ENCODE results near the gene ERICH6B.
"Not testable (repeated sequence)": the region's sequence is repeated elsewhere in the genome, so short reads cannot be mapped to it uniquely, and the experiment has no call there.

ERICH6B gene
- 0 reads per million in 3 donors for total RNA-seq

- no peak within 1 kb of the TSS for H3K27ac ChIP-seq (ENCODE audit: insufficient read depth, low read length, poor library complexity, severe bottlenecking)
- DNase-seq: no peak
- H3K36me3 ChIP-seq (ENCODE audit: control insufficient read depth, insufficient read depth, low read length): no peaks in the 10 kb centered on the region
- peaks cover 5% of the 10 kb centered on the region for H3K27me3 ChIP-seq (replicated peaks; ENCODE audit: control insufficient read depth, insufficient read depth, low read length, poor library complexity, severe bottlenecking)
- H3K9me3 ChIP-seq (ENCODE audit: control insufficient read depth, low read length): no peaks in the 10 kb centered on the region
- no peak within 1 kb of the TSS for H3K4me3 ChIP-seq (ENCODE audit: insufficient read depth, low read depth, low read length, poor library complexity, severe bottlenecking)
- peaks cover 2% of the 10 kb centered on the region for H3K4me1 ChIP-seq (ENCODE audit: control insufficient read depth, insufficient read depth, low read length, poor library complexity, severe bottlenecking)
Observed at GRCh38 chr13:45615501-45616101, at the start of gene ERICH6B. Gene ERICH6B (minus strand): TSS chr13:45615739. CDS start chr13:45597005, 18,734 bp downstream.

- not testable (repeated sequence) for DNase-seq; H3K4me1 ChIP-seq (ENCODE audit: control insufficient read depth, insufficient read depth, low read length, poor library complexity, severe bottlenecking); H3K9me3 ChIP-seq (ENCODE audit: control insufficient read depth, low read length); H3K4me3 ChIP-seq (ENCODE audit: insufficient read depth, low read depth, low read length, poor library complexity, severe bottlenecking); H3K27me3 ChIP-seq (replicated peaks; ENCODE audit: control insufficient read depth, insufficient read depth, low read length, poor library complexity, severe bottlenecking); H3K36me3 ChIP-seq (ENCODE audit: control insufficient read depth, insufficient read depth, low read length); H3K27ac ChIP-seq (ENCODE audit: insufficient read depth, low read length, poor library complexity, severe bottlenecking)
Observed at GRCh38 chr13:45662903-45663302, 47.4 kb upstream of the ERICH6B start.

- H3K9me3 ChIP-seq (ENCODE audit: control insufficient read depth, low read length): no peaks in the 10 kb centered on the region
- no peaks in the 10 kb centered on the region for H3K4me1 ChIP-seq (ENCODE audit: control insufficient read depth, insufficient read depth, low read length, poor library complexity, severe bottlenecking)
- no peaks in the 10 kb centered on the region for H3K27me3 ChIP-seq (replicated peaks; ENCODE audit: control insufficient read depth, insufficient read depth, low read length, poor library complexity, severe bottlenecking)
- H3K27ac ChIP-seq (ENCODE audit: insufficient read depth, low read length, poor library complexity, severe bottlenecking): no peak overlapping the region
- no peak for DNase-seq
- no peak overlapping the region for H3K4me3 ChIP-seq (ENCODE audit: insufficient read depth, low read depth, low read length, poor library complexity, severe bottlenecking)
- H3K36me3 ChIP-seq (ENCODE audit: control insufficient read depth, insufficient read depth, low read length): no peaks in the 10 kb centered on the region
Observed at GRCh38 chr13:45662162-45662561, 46.6 kb upstream of the ERICH6B start.

- H3K4me3 ChIP-seq (ENCODE audit: insufficient read depth, low read depth, low read length, poor library complexity, severe bottlenecking); H3K36me3 ChIP-seq (ENCODE audit: control insufficient read depth, insufficient read depth, low read length); H3K9me3 ChIP-seq (ENCODE audit: control insufficient read depth, low read length); DNase-seq; H3K27ac ChIP-seq (ENCODE audit: insufficient read depth, low read length, poor library complexity, severe bottlenecking); H3K4me1 ChIP-seq (ENCODE audit: control insufficient read depth, insufficient read depth, low read length, poor library complexity, severe bottlenecking); H3K27me3 ChIP-seq (replicated peaks; ENCODE audit: control insufficient read depth, insufficient read depth, low read length, poor library complexity, severe bottlenecking): not testable (repeated sequence)
Observed at GRCh38 chr13:45660458-45660857, 44.9 kb upstream of the ERICH6B start.

GRCh38 chr13:45659536-45659935, 44.0 kb upstream of the ERICH6B start:
- DNase-seq: no peak
- Histone ChIP-seq H3K4me3 (ENCODE audit: insufficient read depth, low read depth, low read length, poor library complexity, severe bottlenecking) (no peak overlapping the region), H3K36me3 (ENCODE audit: control insufficient read depth, insufficient read depth, low read length) (no peaks in the 10 kb centered on the region), H3K9me3 (ENCODE audit: control insufficient read depth, low read length) (no peaks in the 10 kb centered on the region), H3K4me1 (ENCODE audit: control insufficient read depth, insufficient read depth, low read length, poor library complexity, severe bottlenecking) (no peaks in the 10 kb centered on the region), H3K27ac (ENCODE audit: insufficient read depth, low read length, poor library complexity, severe bottlenecking) (no peak overlapping the region), H3K27me3 (replicated peaks; ENCODE audit: control insufficient read depth, insufficient read depth, low read length, poor library complexity, severe bottlenecking) (no peaks in the 10 kb centered on the region)

GRCh38 chr13:45658586-45659235, 43.2 kb upstream of the ERICH6B start:
- Histone ChIP-seq H3K4me3 (ENCODE audit: insufficient read depth, low read depth, low read length, poor library complexity, severe bottlenecking) (no peak overlapping the region), H3K9me3 (ENCODE audit: control insufficient read depth, low read length) (no peaks in the 10 kb centered on the region), H3K4me1 (ENCODE audit: control insufficient read depth, insufficient read depth, low read length, poor library complexity, severe bottlenecking) (no peaks in the 10 kb centered on the region), H3K36me3 (ENCODE audit: control insufficient read depth, insufficient read depth, low read length) (no peaks in the 10 kb centered on the region), H3K27me3 (replicated peaks; ENCODE audit: control insufficient read depth, insufficient read depth, low read length, poor library complexity, severe bottlenecking) (no peaks in the 10 kb centered on the region), H3K27ac (ENCODE audit: insufficient read depth, low read length, poor library complexity, severe bottlenecking) (no peak overlapping the region)
- DNase-seq: no peak

GRCh38 chr13:45654633-45655349, 39.3 kb upstream of the ERICH6B start:
- no peak overlapping the region for H3K4me3 ChIP-seq (ENCODE audit: insufficient read depth, low read depth, low read length, poor library complexity, severe bottlenecking)
- no peak overlapping the region for H3K27ac ChIP-seq (ENCODE audit: insufficient read depth, low read length, poor library complexity, severe bottlenecking)
- no peak for DNase-seq
- no peaks in the 10 kb centered on the region for H3K27me3 ChIP-seq (replicated peaks; ENCODE audit: control insufficient read depth, insufficient read depth, low read length, poor library complexity, severe bottlenecking)
- no peaks in the 10 kb centered on the region for H3K4me1 ChIP-seq (ENCODE audit: control insufficient read depth, insufficient read depth, low read length, poor library complexity, severe bottlenecking)
- no peaks in the 10 kb centered on the region for H3K36me3 ChIP-seq (ENCODE audit: control insufficient read depth, insufficient read depth, low read length)
- no peaks in the 10 kb centered on the region for H3K9me3 ChIP-seq (ENCODE audit: control insufficient read depth, low read length)

- H3K4me1 ChIP-seq (ENCODE audit: control insufficient read depth, insufficient read depth, low read length, poor library complexity, severe bottlenecking); H3K27me3 ChIP-seq (replicated peaks; ENCODE audit: control insufficient read depth, insufficient read depth, low read length, poor library complexity, severe bottlenecking); H3K36me3 ChIP-seq (ENCODE audit: control insufficient read depth, insufficient read depth, low read length); H3K4me3 ChIP-seq (ENCODE audit: insufficient read depth, low read depth, low read length, poor library complexity, severe bottlenecking); H3K9me3 ChIP-seq (ENCODE audit: control insufficient read depth, low read length); DNase-seq; H3K27ac ChIP-seq (ENCODE audit: insufficient read depth, low read length, poor library complexity, severe bottlenecking): not testable (repeated sequence)
Observed at GRCh38 chr13:45645263-45645662, 29.7 kb upstream of the ERICH6B start.

- not testable (repeated sequence) for H3K27ac ChIP-seq (ENCODE audit: insufficient read depth, low read length, poor library complexity, severe bottlenecking); H3K36me3 ChIP-seq (ENCODE audit: control insufficient read depth, insufficient read depth, low read length); H3K4me3 ChIP-seq (ENCODE audit: insufficient read depth, low read depth, low read length, poor library complexity, severe bottlenecking); H3K27me3 ChIP-seq (replicated peaks; ENCODE audit: control insufficient read depth, insufficient read depth, low read length, poor library complexity, severe bottlenecking); H3K9me3 ChIP-seq (ENCODE audit: control insufficient read depth, low read length); DNase-seq; H3K4me1 ChIP-seq (ENCODE audit: control insufficient read depth, insufficient read depth, low read length, poor library complexity, severe bottlenecking)
Observed at GRCh38 chr13:45642159-45642558, 26.6 kb upstream of the ERICH6B start.

- H3K27me3 ChIP-seq (replicated peaks; ENCODE audit: control insufficient read depth, insufficient read depth, low read length, poor library complexity, severe bottlenecking); H3K4me3 ChIP-seq (ENCODE audit: insufficient read depth, low read depth, low read length, poor library complexity, severe bottlenecking); H3K9me3 ChIP-seq (ENCODE audit: control insufficient read depth, low read length); DNase-seq; H3K27ac ChIP-seq (ENCODE audit: insufficient read depth, low read length, poor library complexity, severe bottlenecking); H3K36me3 ChIP-seq (ENCODE audit: control insufficient read depth, insufficient read depth, low read length); H3K4me1 ChIP-seq (ENCODE audit: control insufficient read depth, insufficient read depth, low read length, poor library complexity, severe bottlenecking): not testable (repeated sequence)
Observed at GRCh38 chr13:45635291-45635690, 19.8 kb upstream of the ERICH6B start.

Measured in effector memory CD4-positive, alpha-beta T cell (primary cell).